IPS DF 4.7 (cell line): ENCODE measurements around the gene CPD.
A peak's percentile ranks its signal among the peaks of the same experiment; 100 is the strongest.
"Not testable (repeated sequence)": the region's sequence is repeated elsewhere in the genome, so short reads cannot be mapped to it uniquely, and the experiment has no call there.

Source experiments
- DNase-seq: peaks from one replicate; pipeline ENCODE4 v3.0.0-alpha.2; 2013; ENCODE audit warnings: low spot score; ENCODE audit errors: extremely low read depth

The CPD gene

DNA sequence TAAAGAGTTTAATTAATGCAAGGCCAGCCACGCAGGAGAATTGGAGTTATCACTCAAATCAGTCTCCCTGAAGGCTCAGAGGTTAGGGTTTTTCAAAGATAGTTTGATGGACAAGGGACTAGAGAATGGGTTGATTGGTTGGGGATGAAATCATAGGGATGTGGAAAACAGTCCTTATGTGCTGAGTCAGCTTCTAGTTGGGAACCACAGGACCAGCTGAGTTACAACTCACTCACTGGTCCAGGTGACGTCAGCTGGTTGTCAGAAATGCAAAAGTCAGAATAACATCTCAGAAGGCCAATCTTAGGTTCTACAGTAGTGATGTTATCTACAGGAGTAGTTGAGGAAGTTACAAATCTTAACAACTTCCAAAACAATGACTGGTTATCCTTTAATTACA, 47.6 kb downstream of the CPD start:
- DNase-seq, result no peak

- DNase-seq, result no peak
Observed at GRCh38 chr17:30427611-30428010, 48.9 kb downstream of the CPD start.

GRCh38 chr17:30429155-30429554, 50.4 kb downstream of the CPD start:
- no peak for DNase-seq

GRCh38 chr17:30433514-30433913, 54.8 kb downstream of the CPD start:
- DNase-seq, result no peak

GRCh38 chr17:30436729-30437128, 58.0 kb downstream of the CPD start:
- DNase-seq, result no peak

GRCh38 chr17:30443721-30444120, 65.0 kb downstream of the CPD start:
- no peak for DNase-seq

DNA sequence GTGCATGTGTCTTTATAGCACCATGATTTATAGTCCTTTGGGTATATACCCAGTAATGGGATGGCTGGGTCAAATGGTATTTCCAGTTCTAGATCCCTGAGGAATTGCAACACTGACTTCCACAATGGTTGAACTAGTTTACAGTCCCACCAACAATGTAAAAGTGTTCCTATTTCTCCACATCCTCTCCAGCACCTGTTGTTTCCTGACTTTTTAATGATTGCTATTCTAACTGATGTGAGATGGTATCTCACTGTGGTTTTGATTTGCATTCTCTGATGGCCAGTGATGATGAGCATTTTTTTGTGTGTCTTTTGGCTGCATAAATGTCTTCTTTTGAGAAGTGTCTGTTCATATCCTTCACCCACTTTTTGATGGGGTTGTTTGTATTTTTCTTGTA, 67.9 kb downstream of the CPD start:
- not testable (repeated sequence) for DNase-seq

GRCh38 chr17:30449480-30449879, 70.8 kb downstream of the CPD start:
- DNase-seq, result no peak

GRCh38 chr17:30450125-30451027, 71.6 kb downstream of the CPD start:
- DNase-seq, result no peak

- DNase-seq, result no peak
Observed at GRCh38 chr17:30454635-30455034, 75.9 kb downstream of the CPD start.

- DNase-seq, result no peak
Observed at GRCh38 chr17:30458371-30458770, 79.6 kb downstream of the CPD start.

DNA sequence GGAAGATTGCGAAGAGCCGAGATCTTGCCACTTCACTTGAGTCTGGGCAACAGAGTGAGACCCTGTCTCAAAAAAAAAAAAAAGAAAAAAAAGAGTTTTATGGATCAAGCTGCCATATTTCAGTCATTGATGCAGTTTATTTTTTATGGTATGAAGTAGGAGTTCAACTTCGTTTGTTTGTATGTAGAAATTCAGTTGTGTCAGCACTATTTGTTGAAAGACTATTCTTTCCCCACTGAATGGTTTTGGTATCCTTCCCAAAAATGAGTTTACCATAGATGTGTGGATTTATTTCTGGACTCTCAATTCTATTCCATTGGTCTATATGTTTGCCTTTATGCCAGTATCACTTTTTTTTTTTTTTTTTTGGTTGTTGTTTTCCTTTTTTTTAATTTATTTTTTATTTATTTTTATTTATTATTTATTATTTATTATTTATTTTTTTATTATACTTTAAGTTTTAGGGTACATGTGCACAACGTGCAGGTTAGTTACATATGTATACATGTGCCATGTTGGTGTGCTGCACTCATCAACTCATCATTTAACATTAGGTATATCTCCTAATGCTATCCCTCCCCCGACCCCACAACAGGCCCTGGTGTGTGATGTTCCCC, 80.2 kb downstream of the CPD start:
- not testable (repeated sequence) for DNase-seq

- DNase-seq, result no peak
Observed at GRCh38 chr17:30468465-30468864, 89.7 kb downstream of the CPD start.

- DNase-seq, result no peak
Observed at GRCh38 chr17:30472238-30472890, 93.6 kb downstream of the CPD start.

DNA sequence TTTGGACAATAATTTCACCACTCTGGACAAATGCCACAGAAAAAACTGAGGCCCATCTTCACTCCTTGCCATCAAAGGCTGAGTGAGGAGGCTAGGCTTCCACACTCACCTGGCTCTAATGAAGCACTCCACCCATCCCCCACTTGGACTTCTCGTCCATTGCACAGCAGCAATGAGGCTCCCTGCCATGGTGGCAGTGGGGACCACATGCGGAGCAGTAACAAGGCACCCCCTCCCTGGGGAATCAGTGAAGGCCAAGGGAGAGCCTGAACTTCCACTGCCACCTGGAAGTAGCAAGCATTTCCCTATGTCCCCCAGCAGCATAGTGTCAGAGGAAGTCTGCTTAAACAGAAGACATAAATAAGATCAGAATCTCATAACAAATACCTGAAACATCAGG, 96.5 kb downstream of the CPD start:
- no peak for DNase-seq

- DNase-seq, result peak; percentile 9
Observed at GRCh38 chr17:30476726-30477082, 98.0 kb downstream of the CPD start.

DNA sequence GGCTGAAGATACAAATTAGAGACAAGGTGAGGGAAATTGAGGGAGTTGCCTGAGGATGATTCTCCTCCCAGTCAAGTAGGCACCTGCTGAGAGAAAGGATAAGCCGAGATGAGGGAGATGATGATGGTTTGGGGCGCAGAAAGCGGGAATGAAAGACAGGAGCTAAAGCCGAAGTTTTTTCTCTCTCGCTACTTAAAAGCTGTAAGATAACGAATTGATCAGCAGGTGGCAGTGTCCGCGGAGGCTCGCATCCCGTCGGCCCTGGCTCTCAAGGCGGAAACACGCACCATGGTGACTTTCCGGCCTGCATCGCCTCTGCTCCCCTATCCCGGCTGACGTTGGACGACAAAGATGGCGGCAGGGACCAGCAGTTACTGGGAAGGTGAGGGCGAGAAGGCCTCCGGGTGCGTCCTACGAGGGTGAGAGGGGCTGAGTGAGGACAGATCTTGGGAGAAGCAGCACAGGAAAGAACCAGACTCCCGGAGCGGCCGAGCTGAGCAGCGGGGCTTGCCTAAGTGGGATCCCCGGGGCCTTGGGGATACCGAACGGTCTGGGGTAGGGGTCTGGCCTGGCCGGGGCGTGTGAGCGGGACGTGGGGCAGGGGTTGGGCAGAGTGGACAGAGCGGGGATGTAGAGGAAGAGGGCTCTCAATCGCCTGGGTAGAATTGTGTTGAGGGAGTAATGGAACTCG, 98.5 kb downstream of the CPD start, which contains the start of gene GOSR1:
Gene GOSR1 (plus strand): TSS at position 326 of the 691 bp plus-strand sequence. CDS start 26 bp downstream, at position 352.
- DNase-seq, result peak; percentile 78

- DNase-seq, result no peak
Observed at GRCh38 chr17:30477774-30478115, 99.0 kb downstream of the CPD start.

DNA sequence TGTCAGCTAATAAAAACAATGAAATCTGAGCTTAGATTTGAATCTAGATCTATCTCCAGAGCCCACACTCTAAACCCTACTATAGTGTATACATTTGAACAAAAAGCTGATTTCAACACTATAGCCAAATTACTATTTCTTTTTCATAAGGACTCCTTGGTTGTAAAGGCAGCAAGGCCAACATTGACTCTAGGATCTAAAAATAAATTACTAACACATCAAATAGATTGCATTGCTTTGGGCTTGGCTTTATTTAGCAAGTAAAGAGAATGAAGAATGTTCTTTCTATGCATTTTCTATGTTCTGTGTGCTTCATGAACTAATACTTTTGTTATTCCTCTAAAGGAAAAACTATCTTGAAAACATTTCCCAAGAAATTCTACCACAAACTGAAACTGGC, 103.8 kb downstream of the CPD start:
- DNase-seq, result no peak

DNA sequence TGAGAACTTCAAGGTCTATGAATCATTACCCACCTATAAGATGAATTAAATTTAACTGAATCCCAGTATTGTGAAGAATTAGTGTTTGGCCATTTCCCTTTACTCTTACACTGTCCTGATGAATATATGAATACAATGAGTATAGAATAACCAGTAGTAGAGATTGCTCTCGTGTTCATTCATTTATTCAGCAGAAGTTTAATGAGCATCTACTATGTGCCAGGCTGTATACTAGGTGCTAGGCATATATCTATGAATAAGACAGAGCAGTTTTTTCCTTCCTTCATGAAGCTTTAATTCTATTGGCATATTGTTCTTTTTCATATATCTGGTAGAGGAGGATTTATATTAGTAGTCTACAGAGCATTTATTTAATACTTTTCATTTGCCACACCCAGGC, 104.4 kb downstream of the CPD start:
- no peak for DNase-seq

- no peak for DNase-seq
Observed at GRCh38 chr17:30493780-30494179, 115.1 kb downstream of the CPD start.

DNA sequence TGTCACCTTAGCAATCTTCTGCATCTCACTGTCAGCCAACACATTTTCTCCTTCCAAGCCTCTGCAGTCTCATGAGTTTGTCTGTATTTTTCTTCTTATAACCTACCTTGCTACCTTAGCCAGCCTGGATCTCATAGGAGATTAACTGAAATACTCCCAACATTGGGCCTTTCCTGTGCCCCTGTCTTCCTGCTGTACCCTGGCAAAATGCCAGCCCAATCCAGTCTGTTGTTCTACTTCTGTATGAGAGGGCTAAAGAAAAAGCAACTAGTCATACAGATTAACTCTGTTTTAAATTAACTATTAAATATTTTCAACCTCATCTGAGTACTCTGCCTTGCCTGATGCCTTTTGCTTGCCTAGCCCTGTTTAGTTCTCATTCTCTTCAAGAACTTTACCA, 116.9 kb downstream of the CPD start:
- DNase-seq, result no peak
